ENCODE measurements around the gene STK16. TPM values are rescaled to one million over a fixed set of nuclear protein-coding genes. Genes with fewer than 3 reads are reported as not detected.

STK16 gene
- total RNA-seq, 2 experiments from 2014 or later = 11.2 to 14.1 TPM

DNA sequence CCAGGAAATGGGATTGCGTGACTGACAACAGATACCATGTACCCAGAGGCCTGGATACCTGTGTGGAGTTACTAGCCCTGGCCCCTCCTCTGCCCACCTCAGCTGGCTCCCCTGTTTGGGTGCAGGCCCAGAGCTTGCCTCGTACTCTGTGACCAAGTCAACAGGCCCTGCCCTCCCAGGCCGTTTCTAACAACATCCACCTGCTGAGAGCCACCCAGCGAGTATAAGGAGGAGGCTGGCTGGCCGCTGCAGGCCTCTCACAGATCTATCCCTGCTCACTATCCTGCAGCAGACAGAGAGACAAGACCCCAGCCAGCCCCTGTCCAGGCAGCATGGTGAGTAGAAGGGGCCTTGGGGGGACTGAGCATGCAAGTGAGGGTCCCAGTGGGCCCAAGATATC lies 21.0 kb downstream of the STK16 start:
- no peaks in the 10 kb centered on the region for H3K36me3 ChIP-seq (ENCODE audit: insufficient read depth, low read length)
- H3K27me3 ChIP-seq (ENCODE audit: control insufficient read depth in 1 of 2, insufficient read depth in 2 of 2, low read length in 2 of 2) = no peaks in the 10 kb centered on the region
- H3K4me1 ChIP-seq (ENCODE audit: insufficient read depth, low read length) = no peaks in the 10 kb centered on the region
- Mint-ChIP-seq H3K36me3 (ENCODE audit: low read depth) (no peaks in the 10 kb centered on the region), H3K27ac (no peak overlapping the region), H3K9me3 (no peaks in the 10 kb centered on the region), H3K4me3 (no peak overlapping the region), H3K4me1 (ENCODE audit: low read depth) (no peaks in the 10 kb centered on the region), H3K27me3 (no peaks in the 10 kb centered on the region)
- no peaks in the 10 kb centered on the region for H3K9me3 ChIP-seq (ENCODE audit: control insufficient read depth in 1 of 2, insufficient read depth in 1 of 2, low read length in 2 of 2)
- POLR2A ChIA-PET = no interaction called here
- H3K27ac ChIP-seq (ENCODE audit: low read depth in 1 of 2, low read length in 2 of 2) = no peak overlapping the region
- no peak overlapping the region for H3K4me3 ChIP-seq (ENCODE audit: low read length)
- TF ChIP-seq, protein P1, sequence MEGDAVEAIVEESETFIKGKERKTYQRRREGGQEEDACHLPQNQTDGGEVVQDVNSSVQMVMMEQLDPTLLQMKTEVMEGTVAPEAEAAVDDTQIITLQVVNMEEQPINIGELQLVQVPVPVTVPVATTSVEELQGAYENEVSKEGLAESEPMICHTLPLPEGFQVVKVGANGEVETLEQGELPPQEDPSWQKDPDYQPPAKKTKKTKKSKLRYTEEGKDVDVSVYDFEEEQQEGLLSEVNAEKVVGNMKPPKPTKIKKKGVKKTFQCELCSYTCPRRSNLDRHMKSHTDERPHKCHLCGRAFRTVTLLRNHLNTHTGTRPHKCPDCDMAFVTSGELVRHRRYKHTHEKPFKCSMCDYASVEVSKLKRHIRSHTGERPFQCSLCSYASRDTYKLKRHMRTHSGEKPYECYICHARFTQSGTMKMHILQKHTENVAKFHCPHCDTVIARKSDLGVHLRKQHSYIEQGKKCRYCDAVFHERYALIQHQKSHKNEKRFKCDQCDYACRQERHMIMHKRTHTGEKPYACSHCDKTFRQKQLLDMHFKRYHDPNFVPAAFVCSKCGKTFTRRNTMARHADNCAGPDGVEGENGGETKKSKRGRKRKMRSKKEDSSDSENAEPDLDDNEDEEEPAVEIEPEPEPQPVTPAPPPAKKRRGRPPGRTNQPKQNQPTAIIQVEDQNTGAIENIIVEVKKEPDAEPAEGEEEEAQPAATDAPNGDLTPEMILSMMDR (IDR thresholded peaks at IDR 0.05) = no peak
- DNase-seq = no peak
- CTCF ChIA-PET = interaction anchor here (1.5 kb wide), 1 partner anchor 28 kb away, joined by 4 read pairs; no protein-coding TSS in a partner anchor
- intact Hi-C loops (cut with DNase I, micrococcal nuclease) = no loop called here
- ATAC-seq (ENCODE audit: poor library complexity) = no peak

DNA sequence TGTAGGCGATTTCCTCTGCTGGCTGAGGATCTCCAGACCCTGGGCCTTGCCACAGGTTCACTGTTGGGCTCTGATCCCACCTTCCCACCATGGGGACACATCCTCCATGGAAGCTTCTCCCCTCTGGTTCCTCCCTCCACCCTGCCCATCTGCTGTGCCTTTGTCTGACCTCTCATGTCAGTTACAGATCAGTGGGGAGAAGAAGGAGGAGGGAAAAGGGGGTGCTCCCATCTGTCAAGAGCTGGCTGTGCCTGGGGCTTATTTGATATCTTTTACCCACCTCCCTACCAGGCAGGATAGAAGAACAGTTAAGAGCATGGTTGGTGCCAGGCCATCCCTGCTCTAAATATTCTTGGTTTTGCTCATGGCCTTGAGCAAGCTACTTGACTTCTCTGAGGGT lies 21.6 kb downstream of the STK16 start:
- Histone ChIP-seq H3K9me3 (ENCODE audit: control insufficient read depth in 1 of 2, insufficient read depth in 1 of 2, low read length in 2 of 2) (no peaks in the 10 kb centered on the region), H3K36me3 (ENCODE audit: insufficient read depth, low read length) (no peaks in the 10 kb centered on the region), H3K4me1 (ENCODE audit: insufficient read depth, low read length) (no peaks in the 10 kb centered on the region), H3K27ac (ENCODE audit: low read depth in 1 of 2, low read length in 2 of 2) (no peak overlapping the region), H3K27me3 (ENCODE audit: control insufficient read depth in 1 of 2, insufficient read depth in 2 of 2, low read length in 2 of 2) (peaks cover 0 to 2% of the 10 kb centered on the region in 2 experiments), H3K4me3 (ENCODE audit: low read length) (no peak overlapping the region)
- POLR2A ChIA-PET = no interaction called here
- Mint-ChIP-seq H3K9me3 (no peaks in the 10 kb centered on the region), H3K36me3 (ENCODE audit: low read depth) (no peaks in the 10 kb centered on the region), H3K27me3 (no peaks in the 10 kb centered on the region), H3K4me3 (no peak overlapping the region), H3K4me1 (ENCODE audit: low read depth) (no peaks in the 10 kb centered on the region), H3K27ac (no peak overlapping the region)
- CTCF ChIA-PET = interaction anchor here (1.4 kb wide), 1 partner anchor 11 kb away, joined by 3 read pairs; no protein-coding TSS in a partner anchor
- TF ChIP-seq, protein P1 (IDR thresholded peaks at IDR 0.05) = no peak
- DNase-seq (no peak), ATAC-seq (ENCODE audit: poor library complexity) (no peak)
- intact Hi-C loops (cut with DNase I, micrococcal nuclease) = no loop called here

DNA sequence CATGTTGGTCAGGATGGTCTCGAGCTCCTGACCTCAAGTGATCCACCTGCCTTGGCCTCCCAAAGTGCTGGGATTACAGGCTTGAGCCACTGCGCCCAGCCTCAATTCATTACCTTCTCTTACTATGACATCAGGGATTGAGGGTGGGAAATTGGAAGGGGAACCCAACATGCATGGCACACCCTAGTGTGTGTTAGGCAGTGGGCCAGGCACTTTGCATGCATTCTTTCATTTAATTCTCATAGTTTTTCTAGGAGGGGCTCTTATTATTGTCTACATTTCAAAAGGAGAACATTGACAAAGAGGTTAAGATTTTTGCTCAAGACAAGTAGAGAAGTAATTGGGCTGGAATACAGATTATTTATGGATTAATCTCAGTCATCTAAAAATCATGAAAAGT lies 23.0 kb downstream of the STK16 start:
- H3K4me1 ChIP-seq (ENCODE audit: insufficient read depth, low read length) = no peaks in the 10 kb centered on the region
- no peak overlapping the region for H3K27ac ChIP-seq (ENCODE audit: low read depth in 1 of 2, low read length in 2 of 2)
- CTCF ChIA-PET = no interaction called here
- Mint-ChIP-seq H3K27me3 (no peaks in the 10 kb centered on the region), H3K9me3 (no peaks in the 10 kb centered on the region), H3K4me3 (no peak overlapping the region), H3K36me3 (ENCODE audit: low read depth) (no peaks in the 10 kb centered on the region), H3K27ac (no peak overlapping the region), H3K4me1 (ENCODE audit: low read depth) (no peaks in the 10 kb centered on the region)
- intact Hi-C loops (cut with DNase I, micrococcal nuclease) = no loop called here
- POLR2A ChIA-PET = no interaction called here
- H3K4me3 ChIP-seq (ENCODE audit: low read length) = no peak overlapping the region
- no peak for ATAC-seq (ENCODE audit: poor library complexity)
- peaks cover 0 to 2% of the 10 kb centered on the region in 2 experiments for H3K27me3 ChIP-seq (ENCODE audit: control insufficient read depth in 1 of 2, insufficient read depth in 2 of 2, low read length in 2 of 2)
- TF ChIP-seq, protein P1 (IDR thresholded peaks at IDR 0.05) = no peak
- no peak for DNase-seq
- H3K36me3 ChIP-seq (ENCODE audit: insufficient read depth, low read length) = no peaks in the 10 kb centered on the region
- no peaks in the 10 kb centered on the region for H3K9me3 ChIP-seq (ENCODE audit: control insufficient read depth in 1 of 2, insufficient read depth in 1 of 2, low read length in 2 of 2)
